GM18526 (cell line): ENCODE results near the gene FAM241A.

Source experiments
- POLR2A ChIP-seq: IDR thresholded peaks from 3 replicates; pipeline ENCODE4 v1.6.1; 2011; ENCODE audit not compliant: insufficient read length; ENCODE audit errors: extremely low read depth

FAM241A gene

GRCh38 chr4:112125416-112125815 lies 19.8 kb upstream of the FAM241A start:
- no peak for TF ChIP-seq POLR2A

- TF ChIP-seq POLR2A, result no peak
Measured at GRCh38 chr4:112127048-112127637, 18.1 kb upstream of the FAM241A start.

- no peak for TF ChIP-seq POLR2A
Measured at GRCh38 chr4:112127803-112128202, 17.5 kb upstream of the FAM241A start.

GRCh38 chr4:112128452-112128851 lies 16.8 kb upstream of the FAM241A start:
- TF ChIP-seq POLR2A, result no peak

DNA sequence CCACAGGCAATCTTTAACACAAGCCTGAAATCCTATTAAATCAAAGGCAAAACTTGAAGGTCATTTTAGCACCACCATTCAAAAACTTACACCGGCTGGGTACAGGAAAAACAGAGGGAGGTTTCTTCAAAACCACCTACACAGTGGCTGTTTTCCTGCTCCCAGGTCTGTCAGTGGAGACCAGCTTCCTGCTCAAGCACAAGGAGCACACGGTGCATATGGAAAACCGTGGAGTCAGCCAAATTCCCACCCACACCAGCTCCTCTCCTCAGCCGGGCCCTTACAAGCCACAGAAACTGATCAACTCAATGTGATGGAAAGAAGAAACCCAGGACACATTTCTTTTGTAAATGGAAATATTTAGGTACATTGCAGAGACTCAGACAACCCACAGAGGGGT lies 14.3 kb upstream of the FAM241A start:
- TF ChIP-seq POLR2A, result no peak

- no peak for TF ChIP-seq POLR2A
Measured at GRCh38 chr4:112136551-112136950, 8.7 kb upstream of the FAM241A start.

DNA sequence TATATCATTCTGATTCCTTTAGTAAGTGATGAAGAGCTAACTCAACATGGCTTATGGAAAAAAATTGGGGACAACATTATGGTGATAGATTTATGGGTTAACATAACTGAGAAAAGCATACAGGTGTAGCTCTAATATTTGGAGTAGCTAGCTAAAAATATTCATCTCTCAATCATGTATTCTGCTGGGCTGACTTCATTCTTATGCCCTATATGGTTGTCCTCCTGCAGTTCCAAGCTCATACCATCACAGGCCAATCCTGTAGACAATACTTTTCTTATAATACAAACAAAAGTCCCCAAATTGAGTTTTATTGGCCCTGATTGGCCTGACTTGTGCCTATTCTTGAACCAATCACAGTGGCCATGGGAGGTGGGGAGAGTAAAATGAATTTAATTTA lies 6.7 kb upstream of the FAM241A start:
- TF ChIP-seq POLR2A, result no peak

DNA sequence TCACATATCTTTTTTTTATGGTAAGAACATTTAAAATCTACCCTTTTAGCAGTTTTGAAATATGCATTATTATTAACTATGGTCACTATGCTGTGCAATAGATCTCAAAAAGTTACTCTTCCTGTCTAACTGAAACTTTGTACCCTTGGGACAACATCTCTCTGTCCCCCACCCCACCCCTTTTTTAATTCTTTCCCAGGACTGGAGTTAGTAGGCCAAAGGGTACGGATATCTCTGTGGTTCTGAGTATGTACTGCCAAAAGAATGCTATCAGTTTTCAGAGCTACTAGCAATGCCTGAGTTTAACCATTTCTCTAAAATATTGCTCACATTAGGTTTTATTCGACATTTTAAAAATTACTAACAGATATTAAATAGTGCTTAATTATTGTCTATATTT lies 4.7 kb upstream of the FAM241A start:
- TF ChIP-seq POLR2A, result no peak

DNA sequence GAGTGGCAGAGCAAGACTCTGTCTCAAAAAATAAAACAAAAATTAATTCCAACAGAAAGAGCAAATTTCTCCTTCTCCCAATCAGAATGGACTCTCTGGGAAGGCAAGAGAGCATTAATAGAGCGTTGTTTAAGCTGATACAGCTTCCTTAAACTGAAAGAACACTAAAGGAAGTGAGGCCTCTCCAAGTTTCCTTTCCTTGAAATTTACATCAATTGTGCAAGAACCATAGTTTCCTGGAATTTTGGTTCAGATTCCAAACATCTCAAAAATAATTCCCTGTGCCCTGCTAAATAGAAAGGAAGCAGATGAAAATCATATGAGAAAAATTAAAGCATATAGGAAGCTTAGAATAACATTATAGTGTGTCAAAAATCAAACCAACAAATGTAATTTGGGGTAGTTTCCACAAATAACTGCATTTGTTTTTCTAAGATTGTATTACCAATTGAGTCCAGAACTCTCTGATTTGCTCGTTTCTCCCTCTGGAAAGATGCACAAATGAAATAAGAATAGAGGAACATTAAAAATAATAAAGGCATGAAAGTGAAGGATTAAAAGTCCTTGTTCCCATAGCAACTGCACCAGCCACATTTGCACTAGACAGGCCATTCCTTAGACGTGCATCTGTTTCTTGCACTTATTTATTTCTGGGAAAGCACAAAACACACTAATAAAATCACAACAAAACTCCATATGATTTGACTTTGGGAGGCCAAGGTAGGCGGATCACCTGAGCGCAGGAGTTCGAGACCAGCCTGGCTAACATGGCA lies 3.7 kb upstream of the FAM241A start:
- no peak for TF ChIP-seq POLR2A

- TF ChIP-seq POLR2A, result no peak
Measured at GRCh38 chr4:112142182-112142581, 3.1 kb upstream of the FAM241A start.

- no peak for TF ChIP-seq POLR2A
Measured at GRCh38 chr4:112143781-112144180, 1.5 kb upstream of the FAM241A start.

- no peak for TF ChIP-seq POLR2A
Measured at GRCh38 chr4:112144546-112145325, 518 bp upstream of the FAM241A start.

GRCh38 chr4:112145790-112146501 lies 692 bp downstream of the FAM241A start:
- TF ChIP-seq POLR2A, result no peak

- TF ChIP-seq POLR2A, result no peak
Measured at GRCh38 chr4:112146502-112146813, 1.2 kb downstream of the FAM241A start.

DNA sequence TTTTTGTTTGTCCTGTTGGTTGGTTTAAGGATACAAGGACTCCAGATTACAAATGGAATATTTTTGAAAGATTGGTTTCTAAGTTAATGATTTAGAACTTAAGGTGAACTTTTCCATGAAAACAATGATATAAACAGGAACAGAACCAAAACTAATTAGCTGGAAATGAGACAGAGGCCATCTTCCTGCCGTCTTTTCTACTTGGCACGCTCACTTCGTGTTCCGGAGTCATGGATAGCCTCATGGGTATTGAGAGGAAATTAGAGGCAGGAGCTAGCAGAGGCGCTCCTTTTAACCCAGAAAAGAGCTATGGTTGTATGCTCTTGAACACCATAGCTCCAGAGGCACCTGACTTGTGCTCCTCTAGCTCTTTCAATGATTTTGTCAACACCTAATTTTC lies 2.4 kb downstream of the FAM241A start:
- no peak for TF ChIP-seq POLR2A

GRCh38 chr4:112150920-112151319 lies 5.7 kb downstream of the FAM241A start:
- no peak for TF ChIP-seq POLR2A

DNA sequence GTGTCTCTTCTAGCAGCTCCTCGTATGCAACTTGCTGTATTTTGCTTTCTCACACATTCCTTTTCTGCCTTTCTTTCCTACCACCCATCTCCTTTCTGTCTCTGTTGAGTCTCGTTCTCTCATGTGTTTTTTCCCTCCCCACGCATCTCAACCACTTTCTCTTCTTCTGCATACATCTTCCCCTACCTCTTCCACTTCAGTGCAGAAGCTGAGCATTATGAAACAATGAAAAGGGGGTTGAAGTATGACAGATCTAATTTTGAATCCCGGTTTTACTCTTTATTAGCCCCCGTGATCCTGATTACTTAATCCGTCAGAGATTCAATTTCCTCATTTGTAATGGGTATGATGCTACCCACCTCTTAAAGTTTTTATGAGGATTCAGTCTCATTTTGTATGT lies 7.3 kb downstream of the FAM241A start:
- no peak for TF ChIP-seq POLR2A
